Peyer's patch (tissue), 4 donors: ENCODE results near the gene CDH4.

Source experiments
- CTCF ChIP-seq, 6 experiments: fragments of 450-650 bp in 4 of 6; fragments of 200-600 bp in 2 of 6; sonication (generic) in 1 of 6; IDR thresholded peaks; one replicate each; pipeline ENCODE4 v1.5.1; 2017 to 2019; ENCODE audit warnings: antibody characterized with exemption in 6 of 6, mild to moderate bottlenecking in 3 of 6, moderate library complexity in 1 of 6
- POLR2A ChIP-seq, 2 donors: fragments of 450-650 bp; IDR thresholded peaks; one replicate each; pipeline ENCODE4 v1.5.1; 2017; ENCODE audit warnings: antibody characterized with exemption in 2 of 2, mild to moderate bottlenecking in 2 of 2, moderate library complexity in 2 of 2

- TF ChIP-seq CTCF (IDR thresholded peaks at IDR 0.05) = no peak
- TF ChIP-seq POLR2A (IDR thresholded peaks at IDR 0.05) = no peak
These were observed 690.5 kb downstream of the CDH4 start for GRCh38 chr20:61942526-61942925.
